Inflammatory macrophage (primary cell): Measurements from ENCODE around the gene GPR34.

Experiments used
- DNase-seq, 2 donors: peaks; one replicate each; pipeline ENCODE4 v3.0.0-alpha.2; 2020 to 2022

Gene GPR34

GRCh38 chrX:41693024-41693423 is 4.3 kb downstream of the GPR34 start:
- DNase-seq = no peak

- no peak for DNase-seq
These were observed 6.7 kb downstream of the GPR34 start for GRCh38 chrX:41695426-41695825.

GRCh38 chrX:41703574-41704029 is 14.8 kb downstream of the GPR34 start:
- DNase-seq = no peak

GRCh38 chrX:41705042-41705441 is 16.3 kb downstream of the GPR34 start:
- DNase-seq = no peak

GRCh38 chrX:41705680-41706374 is 17.1 kb downstream of the GPR34 start:
- peak; percentile 83 to 87 for DNase-seq

- DNase-seq = no peak
These were observed 18.4 kb downstream of the GPR34 start for GRCh38 chrX:41707218-41707617.

- no peak for DNase-seq
These were observed 19.7 kb downstream of the GPR34 start for GRCh38 chrX:41708486-41708885.

GRCh38 chrX:41711021-41711667 is 22.4 kb downstream of the GPR34 start:
- DNase-seq = no peak

GRCh38 chrX:41716222-41716621 is 27.4 kb downstream of the GPR34 start:
- DNase-seq = no peak

- DNase-seq = no peak
These were observed 28.1 kb downstream of the GPR34 start for GRCh38 chrX:41716767-41717473.

GRCh38 chrX:41718481-41719235 is 29.9 kb downstream of the GPR34 start:
- DNase-seq = no peak

GRCh38 chrX:41719610-41720009 is 30.8 kb downstream of the GPR34 start:
- peak; percentile 53 for DNase-seq

- peak in 1 of 2 donors; percentile 27 for DNase-seq
These were observed 31.5 kb downstream of the GPR34 start for GRCh38 chrX:41720125-41720779.

GRCh38 chrX:41721590-41721989 is 32.8 kb downstream of the GPR34 start:
- no peak for DNase-seq

GRCh38 chrX:41722214-41722613 is 33.4 kb downstream of the GPR34 start:
- no peak for DNase-seq

- DNase-seq = peak; percentile 53 to 71
These were observed 34.2 kb downstream of the GPR34 start for GRCh38 chrX:41722816-41723618.

GRCh38 chrX:41723826-41724225 is 35.1 kb downstream of the GPR34 start, which contains the start of gene GPR82:
Gene GPR82, plus strand, starts transcription at chrX:41724181. Its CDS starts 2,846 bp downstream, at chrX:41727027.
- DNase-seq = peak; percentile 55 to 87

- no peak for DNase-seq
These were observed 39.4 kb downstream of the GPR34 start for GRCh38 chrX:41728125-41728524.

GRCh38 chrX:41730081-41730480 is 41.3 kb downstream of the GPR34 start:
- no peak for DNase-seq

GRCh38 chrX:41732260-41732659 is 43.5 kb downstream of the GPR34 start:
- no peak for DNase-seq

- DNase-seq = peak in 1 of 2 donors; percentile 6
These were observed 45.2 kb downstream of the GPR34 start for GRCh38 chrX:41733939-41734338.
